Activated CD4-positive, alpha-beta T cell treated with anti-CD3 and anti-CD28 coated beads for 1 hour (primary cell): ENCODE results near the gene ATP11A.

ENCODE experiments used
- DNase-seq: peaks from one replicate; pipeline ENCODE4 v3.0.0-alpha.2; 2020

The ATP11A gene

DNA sequence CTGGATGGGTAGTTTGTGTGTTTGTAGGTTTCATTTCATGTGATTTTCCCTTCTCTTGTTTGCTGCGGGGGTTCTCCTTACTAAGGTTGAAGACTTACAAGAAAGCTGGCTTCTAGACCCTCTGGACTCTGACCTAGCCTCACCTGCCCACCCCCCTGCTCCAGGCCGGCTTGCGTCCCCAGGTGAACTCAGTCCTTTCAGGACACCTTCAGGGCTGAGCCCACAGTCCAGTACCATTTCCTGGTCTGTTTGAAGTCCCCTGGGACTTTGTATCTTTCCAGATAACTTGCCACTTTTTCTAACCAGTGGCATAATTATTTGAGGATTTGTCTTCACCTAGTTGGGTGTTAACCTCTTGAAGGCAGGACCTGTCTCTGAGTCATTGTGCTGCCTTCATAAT, 227.9 kb downstream of the ATP11A start:
- no peak for DNase-seq

DNA sequence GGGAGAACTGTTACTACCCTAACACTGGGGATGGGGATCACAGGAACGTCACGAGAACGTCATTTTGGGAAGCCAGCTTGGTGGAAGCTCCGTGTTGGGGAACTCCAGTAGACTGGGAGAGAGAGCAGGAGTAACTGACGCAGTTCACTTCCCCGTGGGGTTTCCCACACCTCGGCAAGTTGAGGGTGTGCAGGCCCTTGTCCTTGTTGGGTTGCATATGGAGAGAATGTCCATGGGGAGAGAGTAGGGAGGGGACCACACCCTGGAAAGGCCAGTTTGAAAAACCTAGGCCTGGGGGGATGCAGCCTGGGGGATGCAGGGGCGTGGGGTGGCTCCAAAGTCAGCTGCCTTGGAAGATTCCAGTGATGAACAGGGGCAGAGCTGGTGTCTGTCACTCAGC, 228.4 kb downstream of the ATP11A start:
- no peak for DNase-seq

DNA sequence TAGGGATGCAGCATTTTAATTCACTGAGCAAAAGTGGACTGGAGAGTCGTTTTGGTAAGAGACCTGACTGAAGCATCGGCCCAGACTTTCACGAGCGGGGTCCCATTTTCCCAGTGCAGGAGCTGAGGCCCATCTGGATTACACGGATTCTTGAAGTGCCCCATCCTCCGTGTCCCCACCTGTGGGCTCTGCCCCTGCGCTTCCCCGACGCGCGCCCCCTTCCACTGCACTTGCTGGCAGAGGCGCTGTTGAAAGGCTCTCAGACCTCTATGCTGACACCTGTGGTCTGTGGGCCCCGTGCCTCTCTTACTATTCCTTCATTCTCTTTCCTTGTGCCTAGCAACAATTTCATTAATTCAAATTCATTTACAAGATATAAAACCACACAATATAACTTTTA, 228.9 kb downstream of the ATP11A start:
- DNase-seq = no peak

DNA sequence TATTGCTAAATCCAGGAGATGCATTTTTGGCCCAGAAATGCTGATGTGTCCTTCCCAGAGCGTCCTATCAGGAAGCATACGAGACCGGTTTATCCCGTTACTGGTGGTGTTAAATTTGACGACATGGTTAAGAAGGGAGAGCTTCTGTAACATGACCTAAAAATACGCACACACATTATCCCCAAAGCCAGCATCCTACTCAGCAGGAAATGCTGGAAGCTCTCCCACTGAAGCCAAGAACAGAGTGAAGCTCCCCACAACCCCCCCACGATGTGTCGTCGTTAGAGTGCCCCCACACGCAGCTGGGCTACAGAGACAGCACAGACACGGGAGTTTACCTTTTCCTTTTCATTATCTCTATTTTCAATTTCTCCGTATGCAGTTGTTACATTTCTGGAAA, 234.1 kb downstream of the ATP11A start:
- no peak for DNase-seq

DNA sequence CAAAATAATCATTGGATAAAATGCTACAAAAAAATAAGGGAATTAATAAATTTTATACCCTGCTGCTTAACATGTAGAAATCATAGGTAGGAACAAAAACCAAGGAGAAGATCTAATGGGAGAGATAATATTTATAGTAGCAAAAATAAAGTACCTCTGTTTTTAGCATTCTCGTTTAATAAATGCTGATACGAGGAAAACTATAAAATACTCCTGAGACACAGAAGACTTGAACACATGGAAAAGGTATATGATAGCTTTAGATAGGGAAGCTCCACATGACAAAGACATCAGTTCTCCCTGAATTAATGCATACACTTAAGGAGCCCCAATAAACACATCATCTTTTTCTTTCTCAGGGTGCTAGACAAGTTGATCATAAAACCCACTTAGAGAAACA, 234.5 kb downstream of the ATP11A start:
- DNase-seq = no peak

DNA sequence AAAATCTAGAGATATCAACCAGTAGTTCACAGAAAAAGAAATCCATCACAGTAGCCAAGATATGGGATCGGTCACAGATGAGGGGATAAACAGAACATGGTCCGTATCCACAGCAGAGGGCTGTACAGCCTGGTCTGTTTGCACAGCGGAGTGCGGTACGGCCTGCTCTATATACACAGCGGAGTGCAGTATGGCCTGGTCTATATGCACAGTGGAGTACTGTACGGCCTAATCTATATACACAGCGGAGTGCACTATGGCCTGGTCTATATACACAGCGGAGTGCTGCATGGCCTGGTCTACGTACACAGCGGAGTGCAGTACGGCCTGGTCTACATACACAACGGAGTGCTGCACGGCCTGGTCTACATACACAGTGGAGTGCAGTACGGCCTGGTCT, 236.2 kb downstream of the ATP11A start:
- DNase-seq = no peak

DNA sequence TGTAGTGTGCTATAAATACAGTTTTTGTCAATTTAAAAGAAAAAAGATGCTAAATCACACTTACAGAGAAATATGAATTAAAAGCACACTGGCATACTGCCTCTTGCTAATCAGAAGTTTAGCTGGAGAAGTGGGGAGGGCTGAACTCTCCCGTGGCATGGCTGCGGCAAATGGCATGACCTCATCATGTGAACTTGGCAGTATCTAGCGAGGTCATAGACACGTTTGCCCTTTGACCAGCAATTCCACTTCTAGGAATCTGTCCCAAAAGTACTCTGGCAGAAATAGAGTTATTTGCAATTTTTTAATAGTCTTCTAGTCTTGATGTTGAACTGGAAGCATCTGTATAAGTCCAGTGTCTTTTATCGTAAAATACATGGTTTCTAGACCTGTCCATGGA, 237.2 kb downstream of the ATP11A start:
- DNase-seq = no peak

DNA sequence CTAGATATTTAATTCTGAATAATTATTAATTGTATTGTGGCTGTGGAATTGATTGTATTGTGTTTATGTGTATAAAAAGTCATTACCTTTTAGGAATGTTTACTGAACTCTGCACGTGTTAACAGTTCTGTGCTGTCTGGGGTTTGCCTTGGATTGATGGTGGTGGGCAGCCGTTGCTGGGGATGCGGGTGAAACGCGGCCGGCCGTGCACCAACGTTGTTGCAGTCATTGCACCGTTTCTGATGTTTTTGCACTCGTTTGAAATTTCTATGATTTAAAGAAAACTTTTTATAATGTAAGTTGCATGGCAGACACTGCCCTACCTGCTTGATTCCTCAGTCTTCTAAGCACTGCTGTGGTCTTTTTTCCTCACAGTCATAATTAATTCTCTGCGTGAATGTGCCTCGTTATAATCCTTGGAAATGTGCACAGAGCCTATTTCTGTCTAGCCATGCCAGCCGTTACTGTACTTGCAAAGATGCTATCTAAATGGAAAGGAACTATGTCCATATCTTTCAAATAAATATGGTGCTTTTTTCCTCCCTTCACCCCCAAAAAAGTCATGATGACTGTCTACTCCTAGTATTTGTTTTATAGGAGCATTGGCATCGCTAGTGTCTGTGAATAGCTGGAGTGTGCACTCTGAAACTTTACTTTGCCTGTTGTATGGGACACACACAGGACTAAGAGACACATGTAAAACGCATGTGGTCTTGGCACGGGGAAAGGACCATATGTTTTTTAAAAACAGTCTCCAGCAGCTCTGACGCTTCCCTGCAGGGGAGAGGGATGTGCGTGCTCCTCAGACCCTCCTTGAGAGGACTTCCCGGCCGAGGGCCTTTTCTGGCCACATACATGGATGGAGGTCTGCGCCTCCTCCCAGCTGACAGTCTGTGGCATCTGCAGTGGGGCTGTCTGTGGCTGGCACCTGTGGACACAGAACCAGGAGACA, 238.5 kb downstream of the ATP11A start:
- no peak for DNase-seq

DNA sequence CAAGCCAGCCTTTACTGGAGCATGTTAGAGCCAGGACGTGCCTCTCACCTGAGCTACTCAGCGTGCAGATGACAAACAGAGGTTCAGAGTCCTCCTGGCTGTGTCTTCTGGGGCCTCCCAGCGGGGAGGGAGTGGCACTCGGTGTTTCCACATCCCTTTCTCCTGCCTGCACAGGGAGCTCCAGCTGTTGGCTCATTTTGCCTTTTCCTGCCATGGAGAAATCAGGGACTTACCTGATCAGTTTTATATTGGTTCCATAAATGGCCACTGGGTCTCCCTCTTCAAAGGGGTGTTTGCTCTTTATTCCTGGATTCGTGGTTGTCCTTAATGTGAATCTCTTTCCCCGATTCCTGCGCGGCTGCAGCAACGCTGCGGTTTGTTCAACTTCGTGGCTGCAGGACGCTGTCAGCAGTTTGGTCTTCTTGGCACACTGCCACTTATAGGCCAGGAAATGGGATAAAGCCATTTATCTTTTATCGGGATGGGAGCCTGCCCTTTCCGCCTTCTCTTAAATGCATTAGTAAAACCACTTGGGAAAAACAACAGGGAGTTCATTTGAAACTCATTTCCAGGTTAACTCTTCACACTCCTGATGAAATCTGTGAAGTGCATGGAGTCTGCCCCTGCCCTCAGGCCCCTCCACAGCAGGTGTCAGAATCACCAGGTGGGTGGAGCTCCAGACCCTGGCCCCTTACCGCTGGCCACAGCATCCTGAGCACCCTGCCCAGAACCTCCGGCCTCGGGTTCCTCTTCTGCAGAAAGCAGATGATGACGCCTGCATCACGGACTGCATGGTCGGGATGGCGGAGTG, 239.3 kb downstream of the ATP11A start:
- no peak for DNase-seq

DNA sequence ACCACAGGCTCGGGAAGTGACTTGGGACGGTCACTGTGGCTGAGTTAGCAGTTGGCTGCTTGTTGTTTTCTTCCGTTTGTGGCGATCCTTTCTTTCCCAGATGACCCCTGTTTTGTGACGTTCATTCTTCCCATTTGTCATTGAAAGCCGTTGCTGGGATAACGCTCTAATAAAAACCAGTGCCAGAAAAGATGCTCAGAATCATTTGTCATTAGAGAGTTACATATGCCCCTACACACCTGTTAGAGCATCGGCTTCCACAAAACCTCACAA, 239.9 kb downstream of the ATP11A start:
- no peak for DNase-seq

DNA sequence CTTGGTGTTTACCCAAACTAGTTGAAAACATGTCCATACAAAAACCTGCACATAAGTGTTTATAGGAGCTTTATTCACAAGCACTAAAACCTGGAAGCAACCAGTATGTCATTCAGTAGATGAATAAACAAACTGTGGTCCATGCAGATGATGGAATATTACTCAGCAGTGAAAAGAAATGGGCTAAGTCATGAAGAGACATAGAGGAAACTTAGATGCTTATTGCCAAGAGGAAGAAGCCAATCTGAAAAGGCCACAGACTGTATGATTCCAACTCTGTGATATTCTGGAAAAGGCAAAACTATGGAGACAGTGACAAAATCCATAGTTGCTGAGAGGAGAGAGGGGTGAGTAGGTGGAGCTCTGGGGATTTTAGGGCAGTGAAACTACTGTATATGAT, 240.4 kb downstream of the ATP11A start:
- no peak for DNase-seq

DNA sequence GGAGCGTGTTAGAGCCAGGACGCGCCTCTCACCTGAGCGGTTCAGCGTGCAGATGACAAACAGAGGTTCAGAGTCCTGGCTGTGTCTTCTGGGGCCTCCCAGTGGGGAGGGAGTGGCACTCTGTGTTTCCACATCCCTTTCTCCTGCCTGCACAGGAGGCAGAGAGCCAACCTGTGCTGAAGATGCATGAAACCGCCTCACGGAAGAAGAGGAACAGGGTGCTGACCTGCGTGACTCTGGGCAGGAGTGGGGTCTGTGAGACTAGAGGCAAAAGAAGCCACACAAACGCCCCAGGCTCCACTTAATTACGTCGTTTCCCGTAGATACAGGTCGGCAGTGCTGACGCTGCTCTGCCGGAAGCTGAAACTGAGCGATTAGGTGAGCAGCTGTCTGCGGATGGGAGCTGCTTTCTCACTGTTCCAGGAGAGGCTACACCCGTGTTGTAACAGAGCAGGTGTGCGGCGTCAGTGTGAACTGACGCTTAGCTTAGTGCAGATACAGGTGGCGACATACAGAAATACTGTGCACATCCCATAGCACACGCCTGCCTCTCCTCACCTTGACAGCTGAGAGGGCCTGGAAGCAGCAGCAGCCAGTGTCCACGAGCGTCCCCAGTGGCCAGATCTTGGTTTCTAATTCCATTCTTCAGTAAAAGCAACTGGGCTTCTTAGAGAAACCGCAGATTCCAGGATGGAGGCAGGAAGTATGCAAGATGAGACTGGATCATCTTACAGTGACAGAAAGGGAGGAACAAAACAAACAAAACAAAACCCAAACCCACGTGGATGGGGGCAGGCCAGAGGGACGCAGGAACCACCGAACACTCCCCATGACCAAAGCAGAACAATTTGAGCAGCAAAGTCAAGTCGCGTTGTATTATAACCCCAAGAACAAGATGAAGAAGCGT, 241.4 kb downstream of the ATP11A start:
- DNase-seq = no peak

DNA sequence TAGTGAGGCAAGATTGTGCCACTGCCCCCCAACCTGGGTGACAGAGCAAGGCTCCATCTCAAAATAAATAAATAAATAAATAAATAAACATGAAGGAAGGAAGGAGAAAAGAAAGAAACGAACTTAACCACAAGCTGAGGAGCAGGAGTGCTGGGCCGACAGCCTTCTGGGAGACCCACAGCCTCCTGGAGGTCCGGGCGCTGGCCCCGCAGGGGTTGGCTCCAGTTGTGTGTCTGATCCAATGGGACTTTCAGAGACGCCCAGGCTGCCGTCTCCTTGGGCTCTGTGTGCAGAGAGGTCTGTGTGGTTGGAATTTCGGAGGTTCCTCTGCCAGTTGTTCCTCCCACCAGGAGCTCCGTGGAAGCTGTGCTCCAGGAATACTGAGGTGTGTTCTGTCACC, 243.1 kb downstream of the ATP11A start:
- no peak for DNase-seq

DNA sequence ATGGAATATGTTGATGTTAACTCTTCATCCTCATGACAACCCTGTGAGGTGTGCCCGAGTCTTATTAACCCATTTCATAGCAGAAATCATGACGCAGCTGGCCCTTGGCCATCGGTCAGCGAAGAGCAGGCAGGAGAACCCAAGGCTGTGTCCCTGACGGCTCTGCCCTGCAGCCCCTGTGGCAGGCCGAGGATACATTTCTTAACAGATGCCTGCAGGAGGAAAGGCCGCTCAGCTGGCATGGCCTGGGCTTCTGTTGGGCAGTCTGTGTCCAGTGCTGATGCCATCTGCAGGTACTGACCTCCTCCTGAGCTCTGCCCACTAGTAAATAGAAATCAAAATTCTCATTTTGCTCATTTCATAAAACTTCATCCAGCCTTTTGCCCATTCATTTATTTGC, 243.8 kb downstream of the ATP11A start:
- DNase-seq = no peak

DNA sequence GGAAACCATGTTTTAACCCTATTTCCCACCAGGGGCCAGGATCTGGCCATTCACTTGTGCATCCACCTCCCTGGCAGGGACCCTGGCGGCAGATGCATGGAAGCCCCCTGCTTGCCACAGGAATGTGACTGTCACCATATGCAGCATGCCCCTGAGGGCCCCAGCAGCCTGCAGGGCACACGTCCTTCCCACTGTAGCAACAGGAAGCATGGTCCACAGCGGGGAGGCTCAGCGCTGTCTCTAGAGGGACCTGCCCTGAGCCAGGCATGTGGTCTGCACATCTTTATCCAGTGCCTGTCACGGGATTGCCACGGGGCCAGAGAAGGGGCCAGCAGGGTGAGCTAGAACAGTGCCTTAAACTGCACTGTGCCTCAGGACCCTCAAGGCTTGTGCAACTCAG, 244.2 kb downstream of the ATP11A start:
- no peak for DNase-seq
